ENCODE measurements around the gene PCDHGB7.
A peak's percentile ranks its signal among the peaks of the same experiment; 100 is the strongest.

The PCDHGB7 gene

DNA sequence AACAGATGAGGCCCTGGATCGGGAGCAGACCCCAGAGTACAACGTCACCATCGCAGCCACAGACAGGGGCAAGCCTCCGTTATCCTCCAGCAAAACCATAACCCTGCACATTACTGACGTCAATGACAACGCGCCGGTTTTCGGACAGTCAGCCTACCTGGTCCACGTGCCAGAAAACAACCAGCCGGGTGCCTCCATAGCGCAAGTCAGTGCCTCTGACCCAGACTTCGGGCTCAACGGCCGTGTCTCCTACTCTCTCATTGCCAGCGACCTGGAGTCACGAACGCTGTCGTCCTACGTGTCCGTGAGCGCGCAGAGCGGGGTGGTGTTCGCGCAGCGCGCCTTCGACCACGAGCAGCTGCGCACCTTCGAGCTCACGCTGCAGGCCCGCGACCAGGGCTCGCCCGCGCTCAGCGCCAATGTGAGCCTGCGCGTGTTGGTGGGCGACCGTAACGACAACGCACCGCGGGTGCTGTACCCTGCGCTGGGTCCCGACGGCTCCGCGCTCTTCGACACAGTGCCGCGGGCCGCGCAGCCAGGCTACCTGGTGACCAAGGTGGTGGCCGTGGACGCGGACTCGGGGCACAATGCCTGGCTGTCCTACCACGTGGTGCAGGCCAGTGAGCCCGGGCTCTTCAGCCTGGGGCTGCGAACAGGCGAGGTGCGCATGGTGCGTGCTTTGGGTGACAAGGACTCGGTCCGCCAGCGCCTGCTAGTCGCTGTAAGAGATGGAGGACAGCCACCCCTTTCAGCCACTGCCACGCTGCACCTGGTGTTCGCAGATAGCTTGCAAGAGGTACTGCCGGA, 1.8 kb downstream of the PCDHGB7 start:
- TF ChIP-seq, protein P1, sequence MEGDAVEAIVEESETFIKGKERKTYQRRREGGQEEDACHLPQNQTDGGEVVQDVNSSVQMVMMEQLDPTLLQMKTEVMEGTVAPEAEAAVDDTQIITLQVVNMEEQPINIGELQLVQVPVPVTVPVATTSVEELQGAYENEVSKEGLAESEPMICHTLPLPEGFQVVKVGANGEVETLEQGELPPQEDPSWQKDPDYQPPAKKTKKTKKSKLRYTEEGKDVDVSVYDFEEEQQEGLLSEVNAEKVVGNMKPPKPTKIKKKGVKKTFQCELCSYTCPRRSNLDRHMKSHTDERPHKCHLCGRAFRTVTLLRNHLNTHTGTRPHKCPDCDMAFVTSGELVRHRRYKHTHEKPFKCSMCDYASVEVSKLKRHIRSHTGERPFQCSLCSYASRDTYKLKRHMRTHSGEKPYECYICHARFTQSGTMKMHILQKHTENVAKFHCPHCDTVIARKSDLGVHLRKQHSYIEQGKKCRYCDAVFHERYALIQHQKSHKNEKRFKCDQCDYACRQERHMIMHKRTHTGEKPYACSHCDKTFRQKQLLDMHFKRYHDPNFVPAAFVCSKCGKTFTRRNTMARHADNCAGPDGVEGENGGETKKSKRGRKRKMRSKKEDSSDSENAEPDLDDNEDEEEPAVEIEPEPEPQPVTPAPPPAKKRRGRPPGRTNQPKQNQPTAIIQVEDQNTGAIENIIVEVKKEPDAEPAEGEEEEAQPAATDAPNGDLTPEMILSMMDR (IDR thresholded peaks at IDR 0.05; ENCODE audit: insufficient read depth, low read length, missing control alignments): no peak
- CTCF ChIA-PET: interaction anchor here (0.9 to 16.4 kb wide), 8 partner anchors 11 to 148 kb away, joined by 3 to 303 read pairs (median 120); partner anchors contain the start of genes PCDHGA12 and PCDHGB3
- DNase-seq (ENCODE audit: low read depth, low spot score): no peak
- H3K4me3 ChIP-seq (ENCODE audit: low read depth, low read length): no peak overlapping the region
- POLR2A ChIA-PET: no interaction called here

DNA sequence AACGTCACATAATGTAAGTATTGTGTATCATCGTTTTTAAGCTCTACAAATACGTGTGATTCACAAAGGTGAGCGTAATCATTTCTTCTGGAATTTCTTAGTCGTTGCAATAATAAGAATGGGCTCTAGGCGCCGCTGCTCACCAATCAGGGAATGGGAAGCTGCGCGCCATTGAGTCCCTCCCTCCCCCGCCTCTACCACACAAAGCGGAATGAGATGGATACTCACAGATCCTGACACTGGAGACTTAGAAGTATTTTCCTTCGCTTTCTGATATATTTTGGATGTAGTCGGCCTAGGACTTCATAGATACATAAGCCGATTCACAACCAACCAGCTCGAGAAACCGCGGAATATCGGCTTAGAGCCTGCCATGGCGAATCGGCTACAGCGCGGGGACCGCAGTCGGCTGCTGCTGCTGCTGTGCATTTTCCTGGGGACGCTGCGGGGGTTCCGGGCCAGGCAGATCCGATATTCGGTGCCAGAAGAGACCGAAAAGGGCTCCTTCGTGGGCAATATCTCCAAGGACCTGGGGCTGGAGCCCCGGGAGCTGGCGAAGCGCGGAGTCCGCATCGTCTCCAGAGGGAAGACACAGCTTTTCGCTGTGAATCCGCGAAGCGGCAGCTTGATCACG, 3.5 kb downstream of the PCDHGB7 start, which contains the start of gene PCDHGA11:
Gene PCDHGA11 (plus strand): TSS at position 197 of the 634 bp plus-strand sequence. CDS start 177 bp downstream, at position 374.
- POLR2A ChIA-PET: interaction anchor here (0.7 to 1.8 kb wide), 4 partner anchors 93 to 136 kb away, joined by 3 to 10 read pairs (median 4); no protein-coding TSS in a partner anchor
- CTCF ChIA-PET: interaction anchor here (0.9 to 16.4 kb wide), 36 partner anchors 8 to 171 kb away, joined by 3 to 303 read pairs (median 4); partner anchors contain the start of genes PCDHGA10, PCDHGA12, PCDHGA3 and PCDHGB3
- peak within 1 kb of the TSS; percentile 57 for H3K4me3 ChIP-seq (ENCODE audit: low read depth, low read length)
- TF ChIP-seq, protein P1 (IDR thresholded peaks at IDR 0.05; ENCODE audit: insufficient read depth, low read length, missing control alignments): peak; percentile 41
- no peak for DNase-seq (ENCODE audit: low read depth, low spot score)

GRCh38 chr5:141421489-141421855, 4.0 kb downstream of the PCDHGB7 start:
- ChIA-PET POLR2A (interaction anchor here (0.9 to 1.8 kb wide), 3 partner anchors 102 to 136 kb away, joined by 3 to 10 read pairs (median 4); no protein-coding TSS in a partner anchor), CTCF (interaction anchor here (0.9 to 16.4 kb wide), 30 partner anchors 9 to 150 kb away, joined by 3 to 303 read pairs (median 4); partner anchors contain the start of genes PCDHGA10, PCDHGA12, PCDHGA3 and PCDHGB3)
- TF ChIP-seq, protein P1 (IDR thresholded peaks at IDR 0.05; ENCODE audit: insufficient read depth, low read length, missing control alignments): no peak
- no peak for DNase-seq (ENCODE audit: low read depth, low spot score)
- H3K4me3 ChIP-seq (ENCODE audit: low read depth, low read length): peak overlapping the region; percentile 57

DNA sequence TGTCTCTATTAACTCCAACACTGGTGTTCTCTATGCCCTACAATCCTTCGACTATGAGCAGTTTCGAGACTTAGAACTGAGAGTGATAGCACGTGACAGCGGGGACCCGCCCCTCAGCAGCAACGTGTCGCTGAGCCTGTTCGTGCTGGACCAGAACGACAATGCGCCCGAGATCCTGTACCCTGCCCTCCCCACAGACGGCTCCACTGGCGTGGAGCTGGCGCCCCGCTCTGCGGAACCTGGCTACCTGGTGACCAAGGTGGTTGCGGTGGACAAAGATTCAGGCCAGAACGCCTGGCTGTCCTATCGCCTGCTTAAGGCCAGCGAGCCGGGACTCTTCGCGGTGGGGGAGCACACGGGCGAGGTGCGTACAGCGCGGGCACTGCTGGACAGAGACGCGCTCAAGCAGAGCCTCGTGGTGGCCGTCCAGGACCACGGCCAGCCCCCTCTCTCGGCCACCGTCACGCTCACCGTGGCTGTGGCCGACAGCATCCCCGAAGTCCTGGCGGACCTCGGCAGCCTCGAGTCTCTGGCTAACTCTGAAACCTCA, 5.3 kb downstream of the PCDHGB7 start:
- ChIA-PET POLR2A (no interaction called here), CTCF (interaction anchor here (0.6 to 16.4 kb wide), 8 partner anchors 10 to 140 kb away, joined by 3 to 303 read pairs (median 28); partner anchors contain the start of genes PCDHGA10 and PCDHGC3)
- no peak overlapping the region for H3K4me3 ChIP-seq (ENCODE audit: low read depth, low read length)
- DNase-seq (ENCODE audit: low read depth, low spot score): no peak
- TF ChIP-seq, protein P1 (IDR thresholded peaks at IDR 0.05; ENCODE audit: insufficient read depth, low read length, missing control alignments): no peak

DNA sequence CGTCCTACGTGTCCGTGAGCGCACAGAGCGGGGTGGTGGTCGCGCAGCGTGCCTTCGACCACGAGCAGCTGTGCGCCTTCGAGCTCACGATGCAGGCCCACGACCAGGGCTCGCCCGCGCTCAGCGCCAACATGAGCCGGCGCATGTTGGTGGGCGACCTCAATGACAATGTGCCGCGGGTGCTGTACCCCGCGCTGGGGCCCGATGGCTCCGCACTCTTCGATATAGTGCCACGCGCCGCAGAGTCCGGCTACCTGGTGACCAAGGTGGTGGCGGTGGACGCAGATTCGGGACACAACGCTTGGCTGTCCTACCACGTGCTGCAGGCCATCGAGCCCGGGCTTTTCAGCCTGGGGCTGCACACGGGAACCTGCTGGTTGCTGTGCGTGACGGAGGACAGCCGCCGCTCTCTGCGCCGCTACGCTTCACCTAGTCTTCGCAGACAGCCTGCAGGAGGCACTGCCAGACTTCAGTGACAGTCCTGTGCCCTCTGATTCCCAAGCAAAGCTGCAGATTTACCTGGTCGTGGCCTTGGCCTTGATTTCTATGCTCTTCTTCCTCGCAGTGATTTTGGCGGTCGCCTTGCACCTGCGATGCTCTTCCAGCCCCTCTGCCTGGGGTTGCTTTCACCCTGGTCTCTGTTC, 10.4 kb downstream of the PCDHGB7 start:
- TF ChIP-seq, protein P1 (IDR thresholded peaks at IDR 0.05; ENCODE audit: insufficient read depth, low read length, missing control alignments): no peak
- H3K4me3 ChIP-seq (ENCODE audit: low read depth, low read length): no peak overlapping the region
- ChIA-PET CTCF (interaction anchor here (0.9 to 9.2 kb wide), 8 partner anchors 11 to 136 kb away, joined by 3 to 196 read pairs (median 7); partner anchors contain the start of genes PCDHGA10, PCDHGA11, PCDHGA7 and PCDHGB7), POLR2A (no interaction called here)
- DNase-seq (ENCODE audit: low read depth, low spot score): no peak
